Ureter (tissue), 1 donor: ENCODE measurements around the gene ITGAE. TPM values are rescaled to one million over a fixed set of nuclear protein-coding genes. Genes with fewer than 3 reads are reported as not detected.
"Not testable (repeated sequence)": the region's sequence is repeated elsewhere in the genome, so short reads cannot be mapped to it uniquely, and the experiment has no call there.

Experiments used
- DNase-seq: peaks from one replicate; pipeline ENCODE4 v3.0.0-alpha.2; 2020; ENCODE audit warnings: low spot score
- total RNA-seq: library from RNA; stranded (reverse); gene quantifications from one replicate; pipeline ENCODE4 v1.2.4, GENCODE V29; 2023
- donor health status: DM: yes; HTN: yes; CAD: no.

ITGAE gene
- total RNA-seq, 1 donor from 2014 or later: 28.5 TPM

GRCh38 chr17:3761918-3762380 is 39.0 kb downstream of the ITGAE start:
- DNase-seq: no peak

- no peak for DNase-seq
Observed at GRCh38 chr17:3761036-3761917, 39.7 kb downstream of the ITGAE start.

- DNase-seq: no peak
Observed at GRCh38 chr17:3759597-3760216, 41.3 kb downstream of the ITGAE start.

GRCh38 chr17:3755335-3756030 is 45.5 kb downstream of the ITGAE start:
- DNase-seq: no peak

- peak; percentile 92 for DNase-seq
Observed at GRCh38 chr17:3754458-3755334, 46.3 kb downstream of the ITGAE start.

- no peak for DNase-seq
Observed at GRCh38 chr17:3754066-3754457, 46.9 kb downstream of the ITGAE start.

- no peak for DNase-seq
Observed at GRCh38 chr17:3753624-3754023, 47.4 kb downstream of the ITGAE start.

GRCh38 chr17:3751836-3752235 is 49.2 kb downstream of the ITGAE start:
- DNase-seq: no peak

GRCh38 chr17:3750926-3751325 is 50.1 kb downstream of the ITGAE start:
- DNase-seq: no peak

- DNase-seq: no peak
Observed at GRCh38 chr17:3750296-3750695, 50.7 kb downstream of the ITGAE start.

GRCh38 chr17:3748576-3748975 is 52.4 kb downstream of the ITGAE start:
- DNase-seq: no peak

- DNase-seq: no peak
Observed at GRCh38 chr17:3747805-3748204, 53.2 kb downstream of the ITGAE start.

- no peak for DNase-seq
Observed at GRCh38 chr17:3745071-3745470, 55.9 kb downstream of the ITGAE start.

GRCh38 chr17:3744014-3744413 is 57.0 kb downstream of the ITGAE start:
- no peak for DNase-seq

- DNase-seq: no peak
Observed at GRCh38 chr17:3740611-3741073, 60.3 kb downstream of the ITGAE start.

- DNase-seq: no peak
Observed at GRCh38 chr17:3739422-3740124, 61.4 kb downstream of the ITGAE start.

- peak; percentile 65 for DNase-seq
Observed at GRCh38 chr17:3738562-3739295, 62.3 kb downstream of the ITGAE start.

GRCh38 chr17:3735515-3735914 is 65.5 kb downstream of the ITGAE start:
- no peak for DNase-seq

- DNase-seq: not testable (repeated sequence)
Observed at GRCh38 chr17:3734911-3735276, 66.1 kb downstream of the ITGAE start.

GRCh38 chr17:3732210-3732621 is 68.8 kb downstream of the ITGAE start:
- no peak for DNase-seq
